Panc1 (cell line): ENCODE results near the gene TOX3. TPM values are rescaled to one million over a fixed set of nuclear protein-coding genes. Genes with fewer than 3 reads are reported as not detected.

Experiments used
- ATAC-seq: fragments of 200-7000 bp; cut with Tn5 transposase; 2 replicates; pipeline ENCODE4 v1.9.1; 2020; ENCODE audit warnings: mild to moderate bottlenecking, moderate library complexity
- BruUV-seq: library from RNA; stranded (reverse); fragments of 400-500 nt; replicated peaks from 2 replicates; lab custom pipeline; 2021; lab: Mats Ljungman, UMichigan
- CTCF ChIA-PET: fragments of 300-600 bp; sonication (Branson Sonifier 250); formaldehyde crosslinking; loops from one replicate; lab custom pipeline; 2022; ENCODE audit warnings: antibody characterized with exemption; lab: Charles Lee
- POLR2A ChIA-PET: fragments of 300-600 bp; sonication (Branson Sonifier 250); formaldehyde crosslinking; loops from one replicate; lab custom pipeline; 2022; ENCODE audit warnings: antibody characterized with exemption; lab: Charles Lee
- DNase-seq: peaks from one replicate; pipeline ENCODE4 v3.0.0-alpha.2; 2010; ENCODE audit warnings: low read depth, low spot score
- H3K27ac ChIP-seq: 2 replicates; pipeline ENCODE4 v1.5.1; 2011; ENCODE audit warnings: mild to moderate bottlenecking, low read length, inconsistent platforms
- H3K27me3 ChIP-seq: fragments of 200-500 bp; sonication (Bioruptor generic); 2 replicates; pipeline ENCODE4 v1.6.0; 2014; ENCODE audit warnings: low read length, inconsistent platforms; ENCODE audit not compliant: control insufficient read depth, insufficient read depth
- H3K36me3 ChIP-seq: fragments of 200-500 bp; sonication (Bioruptor generic); 2 replicates; pipeline ENCODE4 v1.5.1; 2014; ENCODE audit warnings: inconsistent platforms, mild to moderate bottlenecking, low read length, moderate library complexity; ENCODE audit not compliant: control insufficient read depth, insufficient read depth
- H3K4me1 ChIP-seq: 2 replicates; pipeline ENCODE4 v1.5.1; 2011; ENCODE audit warnings: inconsistent platforms, mild to moderate bottlenecking, low read length, moderate library complexity; ENCODE audit not compliant: control insufficient read depth, insufficient read depth
- H3K4me3 ChIP-seq, 2 experiments: 2 replicates each; pipeline ENCODE4 v1.5.1; 2011 to 2012; ENCODE audit warnings: low read depth in 2 of 2, low read length in 2 of 2, mild to moderate bottlenecking in 2 of 2, inconsistent platforms in 1 of 2, moderate library complexity in 1 of 2
- H3K9me3 ChIP-seq: fragments of 200-500 bp; sonication (Bioruptor generic); 2 replicates; pipeline ENCODE4 v1.5.1; 2014; ENCODE audit warnings: low read depth, mild to moderate bottlenecking, inconsistent platforms, low read length, moderate library complexity; ENCODE audit not compliant: control insufficient read depth, insufficient read depth
- CTCF ChIP-seq: fragments of 450-650 bp; IDR thresholded peaks from 2 replicates; pipeline ENCODE4 v1.5.1; 2017; ENCODE audit warnings: mild to moderate bottlenecking
- POLR2AphosphoS5 ChIP-seq: IDR thresholded peaks from 2 replicates; pipeline ENCODE4 v1.6.1; 2012; ENCODE audit warnings: mild to moderate bottlenecking, low read depth, low read length, moderate library complexity
- REST ChIP-seq, 2 experiments: IDR thresholded peaks; 2 replicates each; pipeline ENCODE4 v1.6.1; 2011 to 2012; ENCODE audit warnings: low read depth in 2 of 2, control low read depth in 1 of 2, low read length in 1 of 2, mild to moderate bottlenecking in 1 of 2, moderate library complexity in 1 of 2; ENCODE audit not compliant: insufficient read depth in 1 of 2
- SIN3A ChIP-seq: IDR thresholded peaks from 2 replicates; pipeline ENCODE4 v1.6.1; 2012; ENCODE audit warnings: low read depth, mild to moderate bottlenecking, low read length, moderate library complexity, borderline replicate concordance; ENCODE audit not compliant: insufficient read depth
- TCF7L2 ChIP-seq: IDR thresholded peaks from 2 replicates; pipeline ENCODE4 v1.6.1; 2011; ENCODE audit warnings: mild to moderate bottlenecking, low read depth, low read length, inconsistent platforms
- in situ Hi-C: cut with HindIII; loops from 2 replicates; pipeline ENCODE4 v1.10.0; 2016; ENCODE audit warnings: low sequenced_read_pairs, low pct_unique_long_range_greater_than_20kb
- intact Hi-C: fragments of 100-400 bp; cut with micrococcal nuclease; formaldehyde crosslinking; loops from one replicate; pipeline ENCODE4 v1.10.0; 2022; ENCODE audit not compliant: unreplicated experiment
- total RNA-seq: library from RNA; stranded (reverse); gene quantifications from one replicate; pipeline ENCODE4 v1.2.1, GENCODE V29; 2021; ENCODE audit not compliant: unreplicated experiment

Gene TOX3
- total RNA-seq, 1 experiment from 2014 or later = 3.4 TPM

GRCh38 chr16:52557236-52557635, 10.3 kb upstream of the TOX3 start:
- intact Hi-C loops = no loop called here
- DNase-seq = no peak

GRCh38 chr16:52556083-52556482, 9.1 kb upstream of the TOX3 start:
- Histone ChIP-seq H3K36me3 (no peaks in the 10 kb centered on the region), H3K27me3 (no peaks in the 10 kb centered on the region), H3K9me3 (no peaks in the 10 kb centered on the region), H3K27ac (no peak overlapping the region), H3K4me1 (no peaks in the 10 kb centered on the region), H3K4me3 (no peak overlapping the region)
- ChIA-PET POLR2A (no interaction called here), CTCF (no interaction called here)
- no peak for ATAC-seq
- intact Hi-C loops = no loop called here
- DNase-seq = no peak
- TF ChIP-seq REST (IDR thresholded peaks at IDR 0.05; ENCODE audit: insufficient read depth in 1 of 2, low read depth in 2 of 2, low read length in 1 of 2) (no peak), TCF7L2 (no peak)
- in situ Hi-C loops = no loop called here
- BruUV-seq = no TSS peak

More at GRCh38 chr16:52557236-52557635, 10.3 kb upstream of the TOX3 start:
- Histone ChIP-seq H3K4me3 (no peak overlapping the region), H3K27me3 (no peaks in the 10 kb centered on the region), H3K36me3 (no peaks in the 10 kb centered on the region), H3K9me3 (no peaks in the 10 kb centered on the region), H3K27ac (no peak overlapping the region), H3K4me1 (no peaks in the 10 kb centered on the region)
- CTCF ChIA-PET = no interaction called here
- BruUV-seq = no TSS peak
- in situ Hi-C loops = no loop called here
- TF ChIP-seq CTCF = no peak
- TF ChIP-seq POLR2AphosphoS5 = no peak
- TF ChIP-seq SIN3A = no peak
- TF ChIP-seq TCF7L2 = no peak
- TF ChIP-seq REST (IDR thresholded peaks at IDR 0.05; ENCODE audit: insufficient read depth in 1 of 2, low read depth in 2 of 2, low read length in 1 of 2) = no peak
- POLR2A ChIA-PET = no interaction called here
- ATAC-seq = no peak
